HEK293 (cell line): Measurements from ENCODE around the gene DCANP1.

ENCODE experiments used
- CTCF ChIA-PET: fragments of 350-600 bp; formaldehyde crosslinking; extraction: SDS; loops from one replicate; lab custom pipeline; 2021; ENCODE audit warnings: antibody characterized with exemption; lab: Yijun Ruan, JAX
- POLR2A ChIA-PET: fragments of 300-600 bp; formaldehyde crosslinking; extraction: SDS; loops from one replicate; lab custom pipeline; 2020; ENCODE audit warnings: antibody characterized with exemption, inconsistent platforms; lab: Yijun Ruan, JAX
- H3K27ac ChIP-seq: fragments of 200-500 bp; sonication (Bioruptor generic); 2 replicates; pipeline ENCODE4 v1.5.1; 2014; ENCODE audit warnings: low read depth, low read length, control low read depth, inconsistent platforms; ENCODE audit errors: extremely low read depth
- H3K36me3 ChIP-seq, 2 experiments: fragments of 200-500 bp in 1 of 2; sonication (Bioruptor generic) in 1 of 2; 1 replicate in 1 of 2; 2 replicates in 1 of 2; pipeline ENCODE4 v1.5.1; 2014 to 2017; ENCODE audit warnings: inconsistent platforms in 2 of 2, low read length in 2 of 2; ENCODE audit not compliant: control insufficient read depth in 2 of 2, insufficient read depth in 1 of 2
- H3K4me1 ChIP-seq: fragments of 200-500 bp; sonication (Bioruptor generic); 2 replicates; pipeline ENCODE4 v1.5.1; 2014; ENCODE audit warnings: mild to moderate bottlenecking, low read length, inconsistent platforms; ENCODE audit not compliant: control insufficient read depth, insufficient read depth
- H3K4me3 ChIP-seq: 2 replicates; pipeline ENCODE4 v1.5.1; 2011; ENCODE audit warnings: low read depth, mild to moderate bottlenecking, control low read depth, low read length, moderate library complexity
- H3K9me3 ChIP-seq: fragments of 200-500 bp; sonication (Bioruptor generic); 2 replicates; pipeline ENCODE4 v1.5.1; 2014; ENCODE audit warnings: low read depth, low read length, inconsistent platforms; ENCODE audit not compliant: control insufficient read depth, insufficient read depth
- FEZF1 ChIP-seq: fragments of 450-650 bp; formaldehyde crosslinking; IDR thresholded peaks from 2 replicates; pipeline ENCODE4 v1.5.1; 2016; ENCODE audit warnings: missing biosample characterization, missing genetic modification characterization
- HOXA7 ChIP-seq: sonication (generic); formaldehyde crosslinking; IDR thresholded peaks from 2 replicates; pipeline ENCODE4 v1.8.1; 2022; ENCODE audit warnings: missing genetic modification reagents, borderline replicate concordance
- OVOL3 ChIP-seq: fragments of 450-650 bp; formaldehyde crosslinking; IDR thresholded peaks from 2 replicates; pipeline ENCODE4 v1.5.1; 2016; ENCODE audit warnings: missing biosample characterization, missing genetic modification characterization
- PRDM6 ChIP-seq: fragments of 450-650 bp; formaldehyde crosslinking; IDR thresholded peaks from 2 replicates; pipeline ENCODE4 v1.5.1; 2017; ENCODE audit warnings: missing biosample characterization, missing genetic modification characterization
- SP2 ChIP-seq: fragments of 450-650 bp; formaldehyde crosslinking; IDR thresholded peaks from 2 replicates; pipeline ENCODE4 v1.5.1; 2016; ENCODE audit warnings: missing biosample characterization, missing genetic modification characterization
- ZFP37 ChIP-seq: fragments of 450-650 bp; formaldehyde crosslinking; IDR thresholded peaks from 2 replicates; pipeline ENCODE4 v1.5.1; 2016; ENCODE audit warnings: missing biosample characterization, missing genetic modification characterization
- ZFP41 ChIP-seq: fragments of 450-650 bp; formaldehyde crosslinking; IDR thresholded peaks from 2 replicates; pipeline ENCODE4 v1.5.1; 2016; ENCODE audit warnings: missing biosample characterization, missing genetic modification characterization, borderline replicate concordance
- ZNF221 ChIP-seq: fragments of 450-650 bp; formaldehyde crosslinking; IDR thresholded peaks from 2 replicates; pipeline ENCODE4 v1.5.1; 2017; ENCODE audit warnings: missing biosample characterization, missing genetic modification characterization, borderline replicate concordance
- ZNF23 ChIP-seq: fragments of 450-650 bp; formaldehyde crosslinking; IDR thresholded peaks from 2 replicates; pipeline ENCODE4 v1.5.1; 2016; ENCODE audit warnings: missing biosample characterization, missing genetic modification characterization, borderline replicate concordance
- ZNF362 ChIP-seq: fragments of 450-650 bp; formaldehyde crosslinking; IDR thresholded peaks from 2 replicates; pipeline ENCODE4 v1.5.1; 2016; ENCODE audit warnings: missing biosample characterization, missing genetic modification characterization
- ZNF501 ChIP-seq: fragments of 450-650 bp; formaldehyde crosslinking; IDR thresholded peaks from 2 replicates; pipeline ENCODE4 v1.5.1; 2016; ENCODE audit warnings: missing biosample characterization, missing genetic modification characterization
- ZNF513 ChIP-seq: fragments of 450-650 bp; IDR thresholded peaks from 2 replicates; pipeline ENCODE4 v1.5.1; 2018; ENCODE audit warnings: missing biosample characterization, missing genetic modification characterization
- ZNF529 ChIP-seq: fragments of 450-650 bp; formaldehyde crosslinking; IDR thresholded peaks from 2 replicates; pipeline ENCODE4 v1.5.1; 2017; ENCODE audit warnings: missing genetic modification characterization, missing biosample characterization; ENCODE audit not compliant: insufficient replicate concordance
- ZNF548 ChIP-seq: fragments of 450-650 bp; formaldehyde crosslinking; IDR thresholded peaks from 2 replicates; pipeline ENCODE4 v1.5.1; 2016; ENCODE audit warnings: missing biosample characterization, missing genetic modification characterization
- ZNF558 ChIP-seq: fragments of 450-650 bp; formaldehyde crosslinking; IDR thresholded peaks from 2 replicates; pipeline ENCODE4 v1.5.1; 2016; ENCODE audit warnings: missing biosample characterization, missing genetic modification characterization
- ZNF654 ChIP-seq: fragments of 450-650 bp; formaldehyde crosslinking; IDR thresholded peaks from 2 replicates; pipeline ENCODE4 v1.5.1; 2016; ENCODE audit warnings: low read depth, missing biosample characterization, missing genetic modification characterization
- ZNF785 ChIP-seq: fragments of 450-650 bp; formaldehyde crosslinking; IDR thresholded peaks from 2 replicates; pipeline ENCODE4 v1.5.1; 2016; ENCODE audit warnings: missing biosample characterization, missing genetic modification characterization
- TF ChIP-seq, protein P1 (sequence below): fragments of 450-650 bp; formaldehyde crosslinking; optimal IDR thresholded peaks from 2 replicates; pipeline ENCODE3; 2016; ENCODE audit warnings: missing biosample characterization, mild to moderate bottlenecking, missing genetic modification characterization
- TF ChIP-seq, protein P2 (sequence below): fragments of 450-650 bp; formaldehyde crosslinking; IDR thresholded peaks from 2 replicates; pipeline ENCODE4 v1.5.1; 2016; ENCODE audit warnings: missing biosample characterization, missing genetic modification characterization
- TF ChIP-seq, protein P3 (sequence below): fragments of 450-650 bp; formaldehyde crosslinking; IDR thresholded peaks from 2 replicates; pipeline ENCODE4 v1.5.1; 2016; ENCODE audit warnings: missing biosample characterization, missing genetic modification characterization, borderline replicate concordance

DCANP1 gene

GRCh38 chr5:135450952-135451351 is 3.8 kb upstream of the DCANP1 start:
- H3K27ac ChIP-seq, result no peak overlapping the region

More at GRCh38 chr5:135450952-135451351, 3.8 kb upstream of the DCANP1 start:
- no peaks in the 10 kb centered on the region for H3K4me1 ChIP-seq
- no peaks in the 10 kb centered on the region for H3K9me3 ChIP-seq
- POLR2A ChIA-PET, result no interaction called here
- H3K4me3 ChIP-seq, result no peak overlapping the region
- CTCF ChIA-PET, result interaction anchor here (0.7 to 1.2 kb wide), 2 partner anchors 11 to 15 kb away, joined by 3 to 7 read pairs; no protein-coding TSS in a partner anchor
- H3K36me3 ChIP-seq, result no peaks in the 10 kb centered on the region
- TF ChIP-seq ZFP41 (tag by site-specific recombination) (no peak), ZNF23 (no peak), ZNF785 (tag by site-specific recombination) (no peak), ZFP37 (tag by site-specific recombination) (no peak), ZNF513 (tag by site-specific recombination) (no peak), ZNF558 (tag by site-specific recombination) (no peak), OVOL3 (tag by site-specific recombination) (no peak), ZNF548 (tag by site-specific recombination) (no peak), ZNF654 (tag by site-specific recombination) (no peak), ZNF501 (tag by site-specific recombination) (no peak), FEZF1 (tag by site-specific recombination) (no peak), ZNF529 (no peak), ZNF362 (no peak), ZNF221 (tag by site-specific recombination) (no peak), HOXA7 (CRISPR knock-in tag) (no peak), PRDM6 (tag by site-specific recombination) (no peak), SP2 (tag by site-specific recombination) (no peak)
- TF ChIP-seq, protein P1, sequence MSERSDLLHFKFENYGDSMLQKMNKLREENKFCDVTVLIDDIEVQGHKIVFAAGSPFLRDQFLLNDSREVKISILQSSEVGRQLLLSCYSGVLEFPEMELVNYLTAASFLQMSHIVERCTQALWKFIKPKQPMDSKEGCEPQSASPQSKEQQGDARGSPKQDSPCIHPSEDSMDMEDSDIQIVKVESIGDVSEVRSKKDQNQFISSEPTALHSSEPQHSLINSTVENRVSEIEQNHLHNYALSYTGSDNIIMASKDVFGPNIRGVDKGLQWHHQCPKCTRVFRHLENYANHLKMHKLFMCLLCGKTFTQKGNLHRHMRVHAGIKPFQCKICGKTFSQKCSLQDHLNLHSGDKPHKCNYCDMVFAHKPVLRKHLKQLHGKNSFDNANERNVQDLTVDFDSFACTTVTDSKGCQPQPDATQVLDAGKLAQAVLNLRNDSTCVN, result no peak
- TF ChIP-seq, protein P2, sequence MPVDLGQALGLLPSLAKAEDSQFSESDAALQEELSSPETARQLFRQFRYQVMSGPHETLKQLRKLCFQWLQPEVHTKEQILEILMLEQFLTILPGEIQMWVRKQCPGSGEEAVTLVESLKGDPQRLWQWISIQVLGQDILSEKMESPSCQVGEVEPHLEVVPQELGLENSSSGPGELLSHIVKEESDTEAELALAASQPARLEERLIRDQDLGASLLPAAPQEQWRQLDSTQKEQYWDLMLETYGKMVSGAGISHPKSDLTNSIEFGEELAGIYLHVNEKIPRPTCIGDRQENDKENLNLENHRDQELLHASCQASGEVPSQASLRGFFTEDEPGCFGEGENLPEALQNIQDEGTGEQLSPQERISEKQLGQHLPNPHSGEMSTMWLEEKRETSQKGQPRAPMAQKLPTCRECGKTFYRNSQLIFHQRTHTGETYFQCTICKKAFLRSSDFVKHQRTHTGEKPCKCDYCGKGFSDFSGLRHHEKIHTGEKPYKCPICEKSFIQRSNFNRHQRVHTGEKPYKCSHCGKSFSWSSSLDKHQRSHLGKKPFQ, result no peak
- TF ChIP-seq, protein P3, sequence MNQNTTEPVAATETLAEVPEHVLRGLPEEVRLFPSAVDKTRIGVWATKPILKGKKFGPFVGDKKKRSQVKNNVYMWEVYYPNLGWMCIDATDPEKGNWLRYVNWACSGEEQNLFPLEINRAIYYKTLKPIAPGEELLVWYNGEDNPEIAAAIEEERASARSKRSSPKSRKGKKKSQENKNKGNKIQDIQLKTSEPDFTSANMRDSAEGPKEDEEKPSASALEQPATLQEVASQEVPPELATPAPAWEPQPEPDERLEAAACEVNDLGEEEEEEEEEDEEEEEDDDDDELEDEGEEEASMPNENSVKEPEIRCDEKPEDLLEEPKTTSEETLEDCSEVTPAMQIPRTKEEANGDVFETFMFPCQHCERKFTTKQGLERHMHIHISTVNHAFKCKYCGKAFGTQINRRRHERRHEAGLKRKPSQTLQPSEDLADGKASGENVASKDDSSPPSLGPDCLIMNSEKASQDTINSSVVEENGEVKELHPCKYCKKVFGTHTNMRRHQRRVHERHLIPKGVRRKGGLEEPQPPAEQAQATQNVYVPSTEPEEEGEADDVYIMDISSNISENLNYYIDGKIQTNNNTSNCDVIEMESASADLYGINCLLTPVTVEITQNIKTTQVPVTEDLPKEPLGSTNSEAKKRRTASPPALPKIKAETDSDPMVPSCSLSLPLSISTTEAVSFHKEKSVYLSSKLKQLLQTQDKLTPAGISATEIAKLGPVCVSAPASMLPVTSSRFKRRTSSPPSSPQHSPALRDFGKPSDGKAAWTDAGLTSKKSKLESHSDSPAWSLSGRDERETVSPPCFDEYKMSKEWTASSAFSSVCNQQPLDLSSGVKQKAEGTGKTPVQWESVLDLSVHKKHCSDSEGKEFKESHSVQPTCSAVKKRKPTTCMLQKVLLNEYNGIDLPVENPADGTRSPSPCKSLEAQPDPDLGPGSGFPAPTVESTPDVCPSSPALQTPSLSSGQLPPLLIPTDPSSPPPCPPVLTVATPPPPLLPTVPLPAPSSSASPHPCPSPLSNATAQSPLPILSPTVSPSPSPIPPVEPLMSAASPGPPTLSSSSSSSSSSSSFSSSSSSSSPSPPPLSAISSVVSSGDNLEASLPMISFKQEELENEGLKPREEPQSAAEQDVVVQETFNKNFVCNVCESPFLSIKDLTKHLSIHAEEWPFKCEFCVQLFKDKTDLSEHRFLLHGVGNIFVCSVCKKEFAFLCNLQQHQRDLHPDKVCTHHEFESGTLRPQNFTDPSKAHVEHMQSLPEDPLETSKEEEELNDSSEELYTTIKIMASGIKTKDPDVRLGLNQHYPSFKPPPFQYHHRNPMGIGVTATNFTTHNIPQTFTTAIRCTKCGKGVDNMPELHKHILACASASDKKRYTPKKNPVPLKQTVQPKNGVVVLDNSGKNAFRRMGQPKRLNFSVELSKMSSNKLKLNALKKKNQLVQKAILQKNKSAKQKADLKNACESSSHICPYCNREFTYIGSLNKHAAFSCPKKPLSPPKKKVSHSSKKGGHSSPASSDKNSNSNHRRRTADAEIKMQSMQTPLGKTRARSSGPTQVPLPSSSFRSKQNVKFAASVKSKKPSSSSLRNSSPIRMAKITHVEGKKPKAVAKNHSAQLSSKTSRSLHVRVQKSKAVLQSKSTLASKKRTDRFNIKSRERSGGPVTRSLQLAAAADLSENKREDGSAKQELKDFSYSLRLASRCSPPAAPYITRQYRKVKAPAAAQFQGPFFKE (tag by site-specific recombination), result no peak
